ENCODE data around the gene MEDAG.

DNA sequence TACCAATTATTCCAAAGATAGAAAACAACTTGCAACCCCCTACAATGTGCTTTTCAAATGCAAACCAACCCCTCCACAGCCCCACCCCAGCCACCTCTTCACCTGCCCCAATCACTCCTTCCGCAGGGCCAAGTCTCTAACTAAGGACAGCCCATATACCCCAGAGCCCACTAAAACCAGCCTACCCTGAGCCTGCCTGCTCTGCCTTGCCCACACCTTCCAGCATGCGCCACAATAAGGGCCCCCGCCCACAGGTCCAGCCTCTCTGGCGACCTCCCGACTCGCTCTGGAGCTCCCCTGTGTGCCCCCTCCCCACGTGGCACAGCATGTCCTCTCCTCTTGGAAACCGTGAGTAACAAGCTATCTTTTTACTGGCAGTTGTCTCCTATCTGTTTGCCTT, 42.8 kb upstream of the MEDAG start:
- no peak for TF ChIP-seq EZH2phosphoT487 (IDR thresholded peaks at IDR 0.05; ENCODE audit: borderline replicate concordance, low read depth)
- no peak for TF ChIP-seq CTCF (IDR thresholded peaks at IDR 0.05)
- TF ChIP-seq TCF12 (IDR thresholded peaks at IDR 0.05) = no peak
- no peak for TF ChIP-seq CHD2 (IDR thresholded peaks at IDR 0.05; ENCODE audit: low read length, partially characterized antibody)
- TF ChIP-seq JUND (IDR thresholded peaks at IDR 0.05) = no peak
- TF ChIP-seq, protein P1, sequence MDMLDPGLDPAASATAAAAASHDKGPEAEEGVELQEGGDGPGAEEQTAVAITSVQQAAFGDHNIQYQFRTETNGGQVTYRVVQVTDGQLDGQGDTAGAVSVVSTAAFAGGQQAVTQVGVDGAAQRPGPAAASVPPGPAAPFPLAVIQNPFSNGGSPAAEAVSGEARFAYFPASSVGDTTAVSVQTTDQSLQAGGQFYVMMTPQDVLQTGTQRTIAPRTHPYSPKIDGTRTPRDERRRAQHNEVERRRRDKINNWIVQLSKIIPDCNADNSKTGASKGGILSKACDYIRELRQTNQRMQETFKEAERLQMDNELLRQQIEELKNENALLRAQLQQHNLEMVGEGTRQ (IDR thresholded peaks at IDR 0.05; ENCODE audit: borderline replicate concordance, low read depth, low read length) = no peak
